GM12801 (cell line): ENCODE data around the gene FASTK.

Experiments
- CTCF ChIP-seq: IDR thresholded peaks from one replicate; pipeline ENCODE4 v1.5.1; 2011; ENCODE audit warnings: control low read depth; ENCODE audit not compliant: insufficient read length; ENCODE audit errors: extremely low read depth

The FASTK gene

GRCh38 chr7:151048911-151049463, 31.6 kb downstream of the FASTK start:
- TF ChIP-seq CTCF = no peak

GRCh38 chr7:151047976-151048815, 32.4 kb downstream of the FASTK start, which contains the start of gene ASIC3:
TSS of gene ASIC3 (plus strand) at chr7:151048531. CDS start at chr7:151048886, 355 bp downstream.
- no peak for TF ChIP-seq CTCF

GRCh38 chr7:151046603-151047573, 33.7 kb downstream of the FASTK start:
- no peak for TF ChIP-seq CTCF

GRCh38 chr7:151045967-151046366, 34.6 kb downstream of the FASTK start:
- no peak for TF ChIP-seq CTCF

GRCh38 chr7:151045262-151045661, 35.3 kb downstream of the FASTK start:
- no peak for TF ChIP-seq CTCF

- TF ChIP-seq CTCF = no peak
Observed at GRCh38 chr7:151043959-151044358, 36.6 kb downstream of the FASTK start.
